ENCODE results near the gene KLHL3.

The KLHL3 gene

DNA sequence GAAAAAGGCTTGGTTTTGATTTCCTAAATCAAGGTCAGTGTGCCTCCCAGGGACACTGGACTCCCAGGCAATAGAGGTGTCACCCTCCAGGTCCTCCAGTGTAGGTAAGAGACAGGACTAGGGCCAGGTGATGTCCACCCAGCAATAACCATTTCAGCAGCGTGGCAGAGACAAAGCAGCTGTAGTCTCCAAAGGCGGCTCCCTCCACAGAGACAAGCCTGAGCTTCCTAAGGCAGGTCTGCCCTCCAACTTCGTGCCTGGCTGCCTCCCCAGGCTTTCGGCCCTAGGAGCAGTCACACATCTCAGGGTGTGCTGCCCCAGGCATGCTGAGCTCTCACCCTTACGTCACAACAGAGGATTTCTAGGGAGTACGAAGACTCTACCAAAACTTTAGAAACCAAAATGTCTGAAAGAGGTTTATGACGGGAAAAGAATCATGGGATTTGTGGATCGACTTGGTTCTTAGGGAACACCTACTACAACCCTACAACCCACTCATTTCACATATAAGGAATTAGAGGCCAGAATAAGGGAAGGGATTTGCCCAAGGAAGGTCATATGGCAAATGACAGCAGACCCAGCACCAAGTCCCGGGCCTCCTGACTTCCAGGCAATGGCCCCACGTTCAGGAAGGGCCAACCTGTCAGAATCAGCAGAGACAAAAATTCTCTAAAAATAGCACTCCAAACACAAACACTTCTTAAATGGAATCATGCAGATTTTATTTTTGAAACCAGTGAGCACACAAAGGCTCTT is 105.5 kb downstream of the KLHL3 start:
- no peak for DNase-seq

GRCh38 chr5:137629646-137630045 is 106.2 kb downstream of the KLHL3 start:
- peak; percentile 51 for DNase-seq

DNA sequence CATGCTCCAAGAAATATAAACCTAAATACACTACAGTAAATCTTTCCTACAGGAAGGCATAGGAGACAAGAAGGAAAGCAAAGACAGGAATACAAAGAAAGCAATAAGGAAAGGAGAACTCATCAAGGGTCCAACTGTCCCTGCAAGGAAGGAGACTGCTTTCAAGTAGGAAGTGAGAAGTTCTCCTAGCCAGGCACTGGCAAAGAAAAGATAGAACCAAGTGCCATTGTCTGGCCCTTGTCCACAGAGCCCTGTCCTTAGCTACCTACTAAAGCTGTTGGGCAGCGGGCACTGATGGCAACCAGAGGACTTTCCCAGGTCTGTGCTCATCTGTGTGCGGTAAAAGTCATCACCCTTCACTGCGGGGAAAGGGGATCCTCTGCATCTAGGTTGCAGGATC is 108.2 kb downstream of the KLHL3 start:
- DNase-seq, result no peak

DNA sequence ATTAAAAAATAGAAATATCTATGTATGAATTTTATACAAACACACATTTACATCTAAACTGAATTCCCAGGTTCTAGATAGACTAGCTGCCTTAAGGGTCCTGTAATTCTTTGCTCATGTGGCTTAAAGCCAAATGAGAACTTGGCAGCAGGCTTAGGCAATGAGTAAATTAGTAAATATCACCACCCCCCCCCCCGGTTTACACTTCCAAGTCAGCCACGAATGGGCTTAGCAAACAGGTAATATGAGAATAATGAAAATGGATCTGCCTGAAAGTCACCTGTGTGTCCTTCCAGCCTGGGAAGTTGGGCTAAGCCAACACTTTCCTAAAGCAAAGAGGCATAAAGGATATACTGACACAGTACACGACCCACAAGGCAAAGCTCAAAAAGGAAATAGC is 108.6 kb downstream of the KLHL3 start:
- no peak for DNase-seq

GRCh38 chr5:137624786-137625349 is 111.0 kb downstream of the KLHL3 start:
- DNase-seq, result no peak

- no peak for DNase-seq
Measured at GRCh38 chr5:137622850-137623249, 113.0 kb downstream of the KLHL3 start.

DNA sequence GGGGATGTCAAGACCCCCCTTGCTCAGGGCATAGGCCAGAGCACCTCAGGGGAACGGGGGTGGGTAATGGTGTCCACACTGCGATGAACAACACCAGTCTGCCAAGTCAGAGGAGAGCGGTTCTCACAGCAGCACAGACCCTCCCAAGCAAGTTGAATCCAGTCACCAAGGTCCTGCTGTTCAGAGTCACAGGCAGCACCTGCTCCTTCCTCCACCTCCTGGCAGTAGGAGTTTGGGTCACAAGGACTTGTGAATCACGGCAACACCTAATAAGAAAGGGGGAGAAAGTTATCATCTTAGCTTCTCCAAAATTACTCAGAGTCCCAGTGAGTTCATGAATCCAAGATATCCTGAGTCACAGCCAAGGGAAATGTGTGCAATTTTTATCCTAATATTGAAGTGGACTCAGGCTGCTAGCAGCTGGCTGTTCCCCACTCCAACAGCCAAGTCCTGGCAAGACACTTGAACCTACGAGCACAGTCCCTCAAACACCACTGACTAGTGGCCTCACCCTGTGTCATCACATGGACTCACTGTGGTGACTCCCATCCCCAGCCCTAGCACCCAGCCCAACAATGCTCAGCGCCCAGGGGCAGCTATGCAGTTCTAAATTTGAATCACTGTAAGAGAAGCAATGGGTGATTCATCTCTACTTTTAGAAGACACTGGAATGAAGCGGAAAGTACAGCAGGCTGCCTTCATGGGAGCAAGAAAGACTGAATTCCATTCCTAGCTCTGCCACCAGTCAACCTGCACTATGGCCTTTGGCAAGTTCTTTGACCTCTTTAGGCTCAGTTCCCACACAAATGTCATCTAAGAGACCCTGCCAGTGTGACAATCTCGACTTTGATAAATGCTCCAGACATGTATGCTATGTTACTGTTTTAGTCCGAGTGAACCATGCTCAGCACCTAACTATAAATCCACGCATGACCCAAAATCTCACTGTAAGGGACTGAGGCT is 113.7 kb downstream of the KLHL3 start:
- DNase-seq, result no peak

DNA sequence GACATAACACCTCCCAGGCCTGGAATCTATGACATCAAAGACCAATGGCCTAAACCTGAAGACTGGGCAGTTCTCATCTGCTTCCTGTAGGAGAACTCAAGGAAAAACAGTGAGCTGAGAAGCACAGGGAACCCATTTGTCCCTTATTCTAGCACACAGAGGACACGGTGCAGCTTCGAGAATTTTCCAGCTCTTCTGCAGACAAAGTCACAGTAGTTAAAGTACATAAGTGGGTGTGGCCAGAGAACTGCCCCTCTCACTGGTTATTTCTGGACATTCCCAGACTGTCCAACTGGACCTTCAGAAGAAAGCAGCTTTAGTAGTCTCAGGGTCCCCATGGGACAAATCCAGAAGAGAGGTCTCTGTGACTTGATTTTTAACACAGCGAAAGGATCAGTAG is 114.6 kb downstream of the KLHL3 start:
- no peak for DNase-seq

DNA sequence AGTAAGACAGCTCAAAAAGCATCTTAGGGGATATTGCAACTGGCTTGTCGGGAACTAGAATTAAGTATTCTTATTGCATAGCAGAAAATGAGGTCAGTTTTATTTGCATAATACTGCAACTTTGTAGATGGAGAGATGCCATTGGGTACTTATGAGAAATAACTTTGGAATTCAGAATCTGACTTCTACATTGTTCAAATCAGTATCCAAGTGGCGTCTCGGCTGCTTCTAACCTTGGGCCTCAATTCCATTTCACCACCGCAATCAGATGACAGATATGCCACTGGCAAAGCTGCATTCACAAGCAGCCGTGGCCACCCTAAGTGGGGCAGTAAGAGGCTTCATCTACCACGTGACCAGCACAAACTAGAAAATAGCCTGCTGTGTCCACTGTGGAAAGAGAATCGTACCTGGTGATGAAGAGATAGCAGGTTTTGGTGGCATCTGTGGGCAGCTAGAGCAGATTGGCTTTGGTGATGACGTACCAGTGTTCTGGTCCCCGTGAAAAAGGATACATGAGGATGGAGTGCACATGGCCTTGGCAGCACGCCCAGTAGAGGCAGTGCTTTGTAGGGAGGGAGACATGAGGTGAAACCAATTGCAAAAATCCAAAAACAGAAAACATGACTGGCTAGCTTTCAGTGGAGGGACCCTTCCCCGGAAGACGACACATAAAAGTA is 116.6 kb downstream of the KLHL3 start:
- DNase-seq, result no peak

DNA sequence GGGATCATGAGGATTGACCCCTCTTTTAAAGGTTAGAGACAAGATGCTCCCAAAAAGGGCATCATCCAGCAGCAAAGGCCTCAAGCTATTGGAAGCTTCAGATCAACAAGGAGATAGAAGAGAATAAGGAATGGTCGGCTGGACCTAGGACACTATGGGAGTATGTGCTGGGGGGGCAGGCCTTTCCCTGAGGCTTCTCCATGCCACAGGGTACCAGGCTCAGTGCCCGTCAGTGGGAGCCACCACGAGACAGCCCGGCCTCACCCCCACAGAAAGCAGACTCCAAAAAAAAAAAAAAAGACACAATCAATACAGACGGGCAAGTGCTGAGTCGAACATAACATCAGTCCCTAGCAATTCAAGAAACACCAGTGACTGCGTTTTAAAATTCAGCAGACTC is 117.4 kb downstream of the KLHL3 start:
- DNase-seq, result no peak

GRCh38 chr5:137617528-137618205 is 118.2 kb downstream of the KLHL3 start:
- no peak for DNase-seq

- no peak for DNase-seq
Measured at GRCh38 chr5:137616046-137616445, 119.8 kb downstream of the KLHL3 start.

GRCh38 chr5:137615171-137615775 is 120.6 kb downstream of the KLHL3 start:
- DNase-seq, result no peak

GRCh38 chr5:137613554-137614265 is 122.2 kb downstream of the KLHL3 start:
- no peak for DNase-seq

DNA sequence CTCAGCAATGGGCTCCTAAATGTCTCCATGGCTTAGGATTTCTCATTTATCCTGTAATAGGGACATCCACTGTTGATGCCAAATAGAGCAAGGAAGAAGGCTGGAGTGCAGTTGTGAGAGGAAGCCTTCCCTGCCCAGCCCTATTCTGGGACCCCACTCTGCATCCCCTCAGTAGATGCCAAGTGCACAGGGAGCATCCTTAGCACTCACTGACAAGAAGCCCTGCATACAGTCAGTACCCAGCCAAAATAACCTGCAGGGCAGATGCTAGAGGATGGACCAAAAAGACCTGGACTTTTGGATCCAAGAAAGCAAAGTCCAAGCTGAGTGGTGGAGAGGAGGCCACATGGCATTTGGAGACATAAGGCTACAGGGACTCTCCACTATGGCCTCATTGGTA is 123.3 kb downstream of the KLHL3 start:
- DNase-seq, result no peak

GRCh38 chr5:137611794-137612435 is 124.0 kb downstream of the KLHL3 start:
- DNase-seq, result no peak

DNA sequence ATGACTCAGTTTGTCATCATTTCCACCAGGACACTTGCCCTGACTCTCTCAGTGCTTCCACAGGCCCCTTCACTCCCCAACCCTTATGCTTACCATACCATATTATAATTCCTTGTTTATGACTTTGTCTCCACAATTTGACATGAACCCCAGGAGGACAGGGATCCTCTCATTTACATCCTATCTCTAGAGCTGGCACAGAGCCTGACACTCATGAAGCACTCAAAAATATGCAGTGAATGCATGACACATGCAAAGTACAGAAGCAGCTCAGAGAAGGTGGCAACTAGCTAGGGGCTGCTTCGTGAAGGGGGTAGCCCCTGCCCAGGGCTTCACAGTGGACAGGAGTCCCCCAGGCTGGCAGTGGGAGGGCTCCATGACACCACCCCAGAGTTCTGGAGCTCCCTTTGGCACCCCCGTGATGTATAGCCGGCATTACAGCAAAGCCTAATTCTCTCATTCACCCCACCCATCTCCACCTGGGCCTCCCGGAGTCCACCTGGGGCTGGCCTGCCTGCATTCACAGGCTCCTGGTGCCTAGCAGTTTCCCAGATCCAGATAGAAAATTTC is 124.8 kb downstream of the KLHL3 start:
- no peak for DNase-seq

DNA sequence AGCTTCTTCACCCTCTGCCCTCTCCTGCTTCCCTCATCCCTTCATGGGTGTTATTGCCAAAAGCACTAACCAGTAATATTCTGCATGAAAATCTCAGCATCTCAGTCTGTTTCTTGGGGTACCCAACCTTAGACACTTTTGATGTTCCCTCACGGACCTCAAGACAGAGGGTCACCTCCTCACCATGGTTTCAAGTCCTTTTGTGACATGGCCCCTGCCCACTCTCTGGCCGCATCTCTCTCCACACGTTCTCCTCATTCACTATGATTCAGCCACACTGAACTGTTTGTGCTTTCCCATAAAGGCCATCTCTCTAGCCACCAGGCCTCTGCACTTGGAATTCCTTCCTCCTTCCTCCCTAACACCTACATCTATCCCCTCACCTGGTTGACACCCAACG is 125.3 kb downstream of the KLHL3 start:
- no peak for DNase-seq

DNA sequence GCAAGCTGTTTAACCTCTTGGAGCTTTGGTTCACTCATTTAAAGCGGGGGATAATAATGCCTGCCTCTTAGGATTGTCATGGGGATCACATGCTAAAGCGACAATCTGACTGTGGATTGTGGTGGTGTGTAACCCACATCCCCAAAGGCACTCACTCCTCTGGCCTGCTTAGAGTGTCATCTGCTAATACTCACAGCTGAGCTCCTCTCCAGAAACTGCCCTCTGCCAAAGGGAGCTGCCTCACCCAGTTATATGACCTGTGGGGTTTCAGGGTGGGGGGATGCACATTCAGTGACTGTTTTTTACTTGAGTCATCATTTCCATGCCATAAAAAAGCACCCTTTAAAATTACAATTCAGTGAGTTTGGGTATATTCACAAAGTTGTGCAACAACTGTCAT is 126.8 kb downstream of the KLHL3 start:
- DNase-seq, result no peak

DNA sequence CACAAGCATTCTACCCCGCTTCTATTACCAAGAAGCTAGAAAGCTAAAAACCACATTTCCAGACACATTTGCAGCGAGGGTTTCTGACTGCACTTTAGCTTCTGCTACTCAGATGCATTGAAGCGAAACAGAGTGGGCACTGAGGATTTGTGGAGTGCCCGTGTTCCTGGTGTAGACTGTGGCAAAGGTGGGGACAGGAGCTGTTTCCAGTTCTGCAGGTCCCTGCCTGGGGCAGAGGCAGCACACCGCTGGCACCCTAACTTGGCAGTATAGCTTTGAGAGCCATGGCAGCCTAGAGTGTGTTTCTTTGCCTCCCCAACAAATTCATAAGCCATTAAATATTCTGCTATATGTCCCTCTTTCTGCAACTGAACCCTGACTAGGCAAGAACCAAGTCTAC is 128.1 kb downstream of the KLHL3 start:
- no peak for DNase-seq

- DNase-seq, result no peak
Measured at GRCh38 chr5:137606401-137606800, 129.5 kb downstream of the KLHL3 start.
